Measurements from ENCODE around the gene PGA3.
"Not testable (repeated sequence)": the region's sequence is repeated elsewhere in the genome, so short reads cannot be mapped to it uniquely, and the experiment has no call there.

PGA3 gene

DNA sequence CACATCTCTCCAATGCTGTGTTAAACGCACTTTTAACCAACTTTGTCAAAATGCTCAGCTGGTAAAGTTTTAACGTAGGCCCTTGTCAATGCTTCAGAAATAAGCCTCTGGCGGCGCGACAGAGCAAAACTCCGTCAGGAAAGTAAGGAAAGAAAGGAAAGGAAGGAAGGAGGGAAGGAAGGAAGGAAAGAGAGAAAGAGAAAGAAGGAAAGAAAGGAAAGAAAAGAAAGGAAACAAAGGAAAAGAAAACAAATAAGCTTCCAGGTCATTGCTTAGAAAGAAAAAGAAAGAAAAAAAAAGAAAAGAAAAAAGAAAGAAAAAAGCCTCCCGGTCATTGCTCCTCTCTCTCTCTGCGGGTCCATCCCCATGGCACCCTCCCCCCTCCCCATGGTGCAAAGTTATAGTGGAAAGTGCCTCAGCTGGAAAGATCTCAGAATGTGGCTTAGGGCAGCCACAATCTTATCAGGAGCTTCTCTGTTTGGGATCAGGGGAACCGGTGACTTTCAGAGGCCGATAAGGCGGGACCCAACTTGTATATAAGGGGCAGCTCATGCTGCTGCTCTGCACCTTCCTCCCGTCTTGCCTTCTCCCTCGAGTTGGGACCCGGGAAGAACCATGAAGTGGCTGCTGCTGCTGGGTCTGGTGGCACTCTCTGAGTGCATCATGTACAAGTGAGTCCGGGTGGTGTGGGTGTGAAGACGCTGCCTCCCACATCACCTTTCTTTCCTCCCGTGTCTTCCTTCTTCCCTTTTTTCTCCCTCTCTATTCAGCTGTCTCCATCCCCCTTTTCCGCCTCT is at the start of gene PGA3:
PGA3 (plus strand) TSS at position 566 of the 797 bp plus-strand sequence; CDS start at position 616, 50 bp downstream.
- DNase-seq (ENCODE audit: low read depth in 2 of 2), result not testable (repeated sequence)

- DNase-seq (ENCODE audit: low read depth in 2 of 2), result no peak
These were observed 49.7 kb upstream of the PGA3 start for GRCh38 chr11:61153593-61154095.

DNA sequence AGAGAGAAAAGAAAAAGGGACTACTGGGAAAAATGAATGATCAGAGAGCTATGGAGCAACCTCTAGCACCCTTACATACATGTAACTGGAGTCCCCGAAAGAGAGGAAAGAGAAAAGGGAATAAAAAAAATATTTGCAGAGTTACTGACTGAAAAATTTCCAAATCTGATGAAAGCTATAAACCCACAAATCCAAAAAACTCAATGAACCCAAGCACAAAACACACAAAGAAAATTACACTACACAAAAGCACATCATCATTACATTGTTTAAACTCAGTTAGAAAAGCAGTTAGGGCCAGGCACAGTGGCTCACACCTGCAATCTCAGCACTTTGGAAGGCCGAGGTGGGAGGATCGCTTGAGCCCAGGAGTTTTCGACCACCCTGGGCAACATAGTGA is 48.8 kb upstream of the PGA3 start:
- DNase-seq (ENCODE audit: low read depth in 2 of 2), result no peak

GRCh38 chr11:61155312-61155711 is 48.0 kb upstream of the PGA3 start:
- no peak for DNase-seq (ENCODE audit: low read depth in 2 of 2)

DNA sequence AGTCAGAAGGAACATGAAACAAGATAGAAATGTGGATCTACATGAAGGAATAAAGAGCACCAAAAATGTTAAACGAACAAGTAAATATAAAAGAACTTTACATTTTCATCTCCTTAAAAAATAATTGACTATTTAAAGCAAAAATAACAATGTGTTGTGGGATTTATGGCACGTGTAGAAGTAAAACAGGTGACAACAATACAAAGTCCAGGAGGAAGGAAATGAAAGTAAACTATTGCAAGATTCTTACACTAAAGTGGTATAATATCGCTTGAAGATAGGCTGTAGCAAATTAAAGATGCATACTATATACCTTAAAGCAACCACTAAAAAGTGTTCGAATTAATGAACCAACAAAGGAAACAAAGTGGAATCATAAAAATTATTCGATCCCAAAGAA is 47.6 kb upstream of the PGA3 start:
- DNase-seq (ENCODE audit: low read depth in 2 of 2), result no peak

- DNase-seq (ENCODE audit: low read depth in 2 of 2), result no peak
These were observed 45.6 kb upstream of the PGA3 start for GRCh38 chr11:61157743-61158142.

DNA sequence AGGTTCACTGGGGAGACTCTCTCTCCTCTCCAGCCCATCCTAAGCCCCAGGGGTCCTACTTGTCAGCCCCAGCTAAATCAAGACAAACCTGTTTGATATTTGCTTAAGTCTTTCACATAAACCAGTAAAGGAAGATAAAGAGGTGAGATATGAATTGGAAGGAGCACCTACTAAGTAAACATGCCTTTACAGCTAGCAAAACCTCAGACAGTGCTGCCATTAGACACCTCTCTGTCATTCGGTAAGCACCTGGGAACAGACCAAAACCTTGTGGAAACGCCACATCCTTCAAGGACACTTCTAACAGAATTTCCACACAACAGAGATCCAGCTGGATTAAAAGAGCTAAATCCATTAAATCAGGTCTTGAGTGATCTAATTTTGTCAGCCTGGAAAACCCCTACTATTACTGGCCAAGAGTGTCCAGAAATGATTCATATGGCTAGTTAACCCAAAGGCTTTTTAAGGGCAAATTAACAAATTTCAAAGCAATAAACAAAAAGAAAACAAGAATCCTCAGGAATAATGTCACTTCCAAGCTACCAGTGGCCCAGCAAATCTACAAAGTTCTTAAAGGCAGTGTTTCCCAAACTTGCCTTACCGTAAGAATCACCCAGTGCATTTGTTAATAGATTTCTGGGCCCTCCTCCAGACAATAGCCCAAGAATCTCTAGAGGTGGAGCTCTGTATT is 44.5 kb upstream of the PGA3 start:
- no peak for DNase-seq (ENCODE audit: low read depth in 2 of 2)

DNA sequence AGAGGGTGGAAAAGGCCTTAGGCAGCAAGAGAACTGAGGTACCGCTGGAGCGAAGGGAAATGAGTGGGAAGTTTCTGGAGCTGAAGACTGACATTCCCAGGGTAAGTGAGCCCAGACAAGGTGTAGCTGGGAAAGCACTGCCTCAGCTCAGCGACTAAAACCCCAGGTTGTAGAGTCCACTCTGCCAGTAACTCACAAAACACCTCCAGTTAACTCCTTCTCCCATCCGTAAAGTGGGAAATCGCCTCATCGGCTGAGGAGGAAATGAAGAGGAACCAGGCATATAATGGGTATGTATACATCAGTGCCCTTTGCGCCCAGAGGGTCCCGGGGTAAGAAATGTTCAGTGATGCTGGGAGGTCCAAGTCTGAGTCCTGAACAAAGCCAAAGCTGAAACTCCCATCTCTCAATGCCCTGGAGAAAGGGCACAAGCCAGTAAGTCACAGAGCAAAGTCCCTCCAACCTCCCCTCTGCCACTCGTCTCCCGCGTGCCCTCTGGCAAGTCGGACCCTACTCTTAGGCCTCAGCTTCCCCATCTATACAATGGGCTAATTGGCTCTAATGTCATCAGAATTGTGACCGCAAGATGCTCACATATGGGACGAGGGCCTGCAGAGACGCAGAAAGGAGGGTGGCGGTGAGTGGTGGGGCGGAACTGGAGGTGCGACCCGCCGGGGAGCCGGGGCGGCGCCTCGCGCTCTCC is 42.7 kb upstream of the PGA3 start:
- DNase-seq (ENCODE audit: low read depth in 2 of 2), result no peak

DNA sequence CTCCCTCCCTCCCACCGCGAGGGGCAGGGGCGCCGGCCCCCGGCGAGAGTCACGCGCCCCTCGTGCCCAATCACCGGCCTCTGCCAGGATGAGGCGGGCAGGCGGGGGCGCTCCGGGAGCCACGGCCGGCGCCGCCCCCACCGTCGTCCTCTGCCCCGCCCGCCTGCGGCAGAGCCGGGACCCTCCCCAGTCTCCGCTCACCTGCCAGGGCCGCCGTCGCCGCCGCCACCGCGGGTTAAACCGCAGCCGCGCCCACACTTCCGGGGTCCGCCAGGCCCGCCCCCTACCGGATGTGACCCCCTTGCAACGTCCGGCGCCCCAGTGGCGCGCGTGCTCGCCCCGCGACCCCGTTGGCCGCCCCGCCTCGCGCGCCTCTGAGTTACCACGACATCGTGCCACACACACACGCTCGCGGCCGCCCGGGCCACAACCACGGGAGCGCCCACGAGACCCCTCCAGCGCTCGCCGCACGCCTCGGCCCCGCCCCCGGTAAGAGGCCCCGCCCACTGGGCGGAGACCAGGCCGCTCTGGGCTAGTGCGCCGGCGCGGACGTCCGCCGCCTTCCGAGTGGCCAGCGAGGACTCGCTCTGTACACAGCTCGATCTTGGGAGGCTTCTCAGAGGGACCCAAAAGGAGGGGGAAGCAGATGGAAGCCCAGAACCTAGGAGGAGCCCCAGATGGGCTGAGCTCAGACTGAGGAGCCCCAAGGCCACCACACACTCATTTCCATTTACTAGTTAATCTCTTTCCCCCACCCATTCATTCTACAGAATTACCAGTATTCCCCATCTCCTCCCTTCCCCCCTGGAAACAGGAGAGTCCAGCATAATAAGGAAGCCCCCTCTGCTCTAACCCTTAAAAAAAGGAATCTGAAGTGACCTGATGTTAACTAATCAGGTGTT is 41.9 kb upstream of the PGA3 start, which contains the start of gene VPS37C:
VPS37C (minus strand) TSS at position 237 of the 902 bp plus-strand sequence. CDS start 22,597 bp downstream, outside the sequence.
- DNase-seq (ENCODE audit: low read depth in 2 of 2), result peak; percentile 88 to 90

DNA sequence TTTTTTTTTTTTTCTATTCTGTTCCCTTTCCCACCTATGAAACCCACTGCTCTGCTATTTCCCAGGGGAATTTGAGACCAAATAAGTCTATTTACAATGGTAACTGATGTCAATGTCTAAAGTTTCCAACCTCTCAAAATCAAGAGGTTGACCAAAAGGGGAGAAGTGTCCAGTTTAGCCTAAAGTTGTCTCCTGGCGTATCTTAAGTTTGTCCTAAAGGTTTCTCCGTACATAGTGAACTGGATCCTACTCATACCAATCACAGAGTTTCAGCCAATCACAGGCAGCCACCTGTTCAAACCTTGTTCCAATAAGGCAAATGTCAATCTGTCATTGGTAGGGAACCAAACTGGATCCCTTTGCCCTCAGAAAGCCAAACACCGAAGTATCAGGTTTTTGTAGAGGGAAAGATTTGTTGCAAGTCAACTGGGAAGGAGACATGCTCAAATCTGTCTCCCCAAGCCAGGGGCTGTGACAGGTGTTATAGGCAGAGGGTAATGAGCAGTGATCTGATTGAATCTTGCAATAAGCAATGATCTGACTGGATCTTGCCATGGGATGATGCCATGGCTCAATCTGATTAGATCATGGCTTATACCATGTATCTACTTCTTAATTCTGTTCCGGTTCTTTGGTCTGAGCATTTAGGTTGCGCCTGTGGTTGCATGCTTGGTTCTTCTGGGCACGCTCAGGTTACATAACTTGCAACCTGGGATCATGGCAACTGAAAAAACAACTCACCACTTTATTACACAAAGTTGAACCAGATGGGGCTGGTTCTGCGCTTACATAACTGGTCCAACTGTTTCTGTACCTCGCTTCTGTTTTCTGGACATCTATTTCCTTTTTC is 41.0 kb upstream of the PGA3 start:
- peak; percentile 26 to 31 for DNase-seq (ENCODE audit: low read depth in 2 of 2)

- DNase-seq (ENCODE audit: low read depth in 2 of 2), result no peak
These were observed 40.3 kb upstream of the PGA3 start for GRCh38 chr11:61163021-61163420.

GRCh38 chr11:61163714-61164605 is 39.4 kb upstream of the PGA3 start:
- no peak for DNase-seq (ENCODE audit: low read depth in 2 of 2)

DNA sequence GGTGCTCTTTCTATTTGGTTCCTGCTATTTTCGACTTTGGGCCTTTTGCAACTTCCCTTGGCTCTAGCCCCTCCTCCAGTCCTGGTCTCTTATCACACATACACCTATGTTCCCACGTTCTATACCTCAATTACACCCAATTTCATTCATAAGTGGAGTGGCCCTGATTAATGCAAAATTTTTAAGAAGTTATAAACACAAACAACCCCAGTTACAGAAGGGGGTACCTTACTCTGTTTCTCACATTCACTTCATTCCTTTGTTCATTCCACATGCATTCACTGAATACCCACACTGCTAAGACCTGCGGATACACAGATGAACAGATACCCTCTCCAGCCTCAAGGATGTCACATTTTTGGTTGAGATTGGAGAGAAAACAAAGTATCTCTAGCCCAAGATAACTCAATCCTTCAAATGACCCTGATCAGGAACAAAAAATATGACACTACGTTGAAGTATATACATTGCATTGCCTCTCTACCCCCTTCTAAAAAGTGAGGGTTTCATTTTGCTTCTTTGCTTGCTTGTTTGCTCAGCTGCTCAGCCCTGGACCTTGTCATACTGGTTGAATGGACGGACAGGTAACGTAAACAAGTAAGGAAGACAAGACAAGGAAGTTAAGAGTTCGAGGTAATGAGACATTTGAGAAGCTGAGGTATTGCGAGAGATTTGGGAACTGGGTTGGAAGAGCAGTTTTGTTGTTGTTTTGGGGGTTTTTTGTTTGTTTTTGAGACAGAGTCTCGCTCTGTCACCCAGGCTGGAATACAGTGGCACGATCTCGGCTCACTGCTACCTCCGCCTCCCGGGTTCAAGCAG is 38.5 kb upstream of the PGA3 start:
- no peak for DNase-seq (ENCODE audit: low read depth in 2 of 2)

- not testable (repeated sequence) for DNase-seq (ENCODE audit: low read depth in 2 of 2)
These were observed 37.5 kb upstream of the PGA3 start for GRCh38 chr11:61165785-61166184.

DNA sequence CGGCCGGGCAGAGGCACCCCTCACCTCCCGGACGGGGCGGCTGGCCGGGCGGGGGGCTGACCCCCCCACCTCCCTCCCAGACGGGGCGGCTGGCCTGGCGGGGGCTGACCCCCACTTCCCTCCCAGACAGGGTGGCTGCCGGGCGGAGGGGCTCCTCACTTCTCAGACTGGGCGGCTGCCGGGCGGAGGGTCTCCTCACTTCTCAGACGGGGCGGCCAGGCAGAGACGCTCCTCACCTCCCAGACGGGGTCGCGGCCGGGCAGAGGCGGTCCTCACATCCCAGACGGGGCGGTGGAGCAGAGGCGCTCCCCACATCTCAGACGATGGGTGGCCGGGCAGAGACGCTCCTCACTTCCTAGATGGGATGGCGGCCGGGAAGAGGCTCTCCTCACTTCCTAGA is 37.0 kb upstream of the PGA3 start:
- not testable (repeated sequence) for DNase-seq (ENCODE audit: low read depth in 2 of 2)

DNA sequence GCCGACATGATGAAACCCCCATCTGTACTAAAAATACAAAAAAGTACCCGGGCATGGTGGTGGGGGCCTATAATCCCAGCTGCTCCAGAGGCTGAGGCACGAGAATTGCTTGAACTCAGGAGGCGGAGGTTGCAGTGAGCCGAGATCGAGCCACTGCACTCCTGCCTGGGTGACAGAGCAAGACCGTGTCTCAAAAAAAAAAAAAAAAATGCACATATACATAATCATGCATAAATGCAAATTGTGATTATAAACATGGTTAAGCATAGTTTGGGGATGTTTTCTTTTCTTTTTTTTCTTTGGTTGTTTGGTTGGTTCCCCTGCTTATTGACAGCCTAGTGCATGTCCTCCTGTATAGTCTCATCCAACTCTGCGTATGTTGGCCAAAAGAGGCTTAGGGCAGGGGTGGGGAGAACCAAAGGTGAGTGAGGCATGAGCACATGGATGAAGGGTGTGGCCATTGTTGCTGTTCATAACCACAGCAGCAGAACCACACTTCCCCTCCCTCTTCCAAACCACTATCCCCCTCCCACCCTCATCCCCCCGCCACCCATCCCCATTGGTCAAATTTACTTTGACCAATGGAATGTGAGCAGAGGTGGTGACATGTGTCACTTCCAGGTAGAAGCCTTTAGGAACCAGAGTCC is 35.1 kb upstream of the PGA3 start:
- no peak for DNase-seq (ENCODE audit: low read depth in 2 of 2)

GRCh38 chr11:61168800-61169199 is 34.5 kb upstream of the PGA3 start:
- DNase-seq (ENCODE audit: low read depth in 2 of 2), result no peak

DNA sequence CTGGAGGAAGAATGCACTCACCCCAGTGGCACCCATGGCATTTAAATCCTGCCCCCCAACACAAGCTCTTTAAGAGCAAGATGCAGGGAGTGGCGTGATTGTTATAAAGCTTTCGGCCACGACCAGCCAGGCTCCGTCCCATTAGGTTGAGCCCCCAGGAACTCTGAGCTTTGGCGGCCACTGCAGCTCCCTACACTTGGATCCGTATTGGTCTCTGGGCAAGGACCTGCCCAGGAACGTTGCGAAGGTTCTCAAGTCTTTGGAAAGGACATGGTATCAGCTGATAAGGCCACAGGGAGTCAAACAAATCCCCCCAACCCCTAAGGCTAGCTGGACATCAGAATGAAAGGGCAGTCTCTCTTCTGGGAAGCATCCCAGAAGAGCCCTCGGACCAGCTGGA is 32.7 kb upstream of the PGA3 start:
- DNase-seq (ENCODE audit: low read depth in 2 of 2), result no peak

Data from stimulated activated CD4-positive, alpha-beta T cell treated with anti-CD3 and anti-CD28 coated beads, Interleukin-15, amount 100 ng/mL, for 48 hours (primary cell).